ENCODE data around the gene CCDC124.
"Not testable (repeated sequence)": the region's sequence is repeated elsewhere in the genome, so short reads cannot be mapped to it uniquely, and the experiment has no call there.

CCDC124 gene

GRCh38 chr19:17932485-17933338 is at the start of gene CCDC124:
Gene CCDC124, plus strand, starts transcription at chr19:17933015. Its CDS starts 3,406 bp downstream, at chr19:17936421.
- DNase-seq = peak; percentile 97

GRCh38 chr19:17883627-17884410 is 49.0 kb upstream of the CCDC124 start:
- no peak for DNase-seq

- no peak for DNase-seq
Measured at GRCh38 chr19:17886515-17886914, 46.3 kb upstream of the CCDC124 start.

- DNase-seq = not testable (repeated sequence)
Measured at GRCh38 chr19:17887221-17887620, 45.6 kb upstream of the CCDC124 start.

- DNase-seq = no peak
Measured at GRCh38 chr19:17888260-17888659, 44.6 kb upstream of the CCDC124 start.

- DNase-seq = no peak
Measured at GRCh38 chr19:17889609-17890214, 43.1 kb upstream of the CCDC124 start.

- no peak for DNase-seq
Measured at GRCh38 chr19:17893766-17894165, 39.0 kb upstream of the CCDC124 start.

GRCh38 chr19:17902701-17903100 is 30.1 kb upstream of the CCDC124 start:
- no peak for DNase-seq

- DNase-seq = no peak
Measured at GRCh38 chr19:17908244-17908643, 24.6 kb upstream of the CCDC124 start.

- no peak for DNase-seq
Measured at GRCh38 chr19:17909003-17909732, 23.6 kb upstream of the CCDC124 start.

GRCh38 chr19:17910791-17911360 is 21.9 kb upstream of the CCDC124 start:
- peak; percentile 30 for DNase-seq

GRCh38 chr19:17915940-17916593 is 16.7 kb upstream of the CCDC124 start:
- no peak for DNase-seq

- not testable (repeated sequence) for DNase-seq
Measured at GRCh38 chr19:17918151-17918550, 14.7 kb upstream of the CCDC124 start.

- not testable (repeated sequence) for DNase-seq
Measured at GRCh38 chr19:17919122-17919521, 13.7 kb upstream of the CCDC124 start.

GRCh38 chr19:17920527-17920926 is 12.3 kb upstream of the CCDC124 start:
- no peak for DNase-seq

- DNase-seq = no peak
Measured at GRCh38 chr19:17922138-17922537, 10.7 kb upstream of the CCDC124 start.

GRCh38 chr19:17926044-17926443 is 6.8 kb upstream of the CCDC124 start:
- no peak for DNase-seq

- DNase-seq = no peak
Measured at GRCh38 chr19:17929056-17929455, 3.8 kb upstream of the CCDC124 start.

- peak; percentile 53 for DNase-seq
Measured at GRCh38 chr19:17931532-17932191, 1.2 kb upstream of the CCDC124 start.

- no peak for DNase-seq
Measured at GRCh38 chr19:17933414-17934129, 757 bp downstream of the CCDC124 start.

- no peak for DNase-seq
Measured at GRCh38 chr19:17936379-17936778, 3.6 kb downstream of the CCDC124 start.
